Parathyroid adenoma (tissue), 2 donors: ENCODE data around the gene CNTNAP2.

ENCODE experiments used
- H2AFZ ChIP-seq: fragments of 300-600 bp; sonication (generic); one replicate; pipeline ENCODE4 v1.7.0; 2017; ENCODE audit warnings: antibody characterized with exemption, mild to moderate bottlenecking
- H3K27ac ChIP-seq: fragments of 300-600 bp; sonication (generic); one replicate; pipeline ENCODE4 v1.7.0; 2017
- H3K27me3 ChIP-seq: fragments of 300-600 bp; sonication (generic); one replicate; pipeline ENCODE4 v1.7.0; 2017; ENCODE audit warnings: low read length; ENCODE audit not compliant: control insufficient read depth, insufficient read depth
- H3K36me3 ChIP-seq: fragments of 300-600 bp; sonication (generic); one replicate; pipeline ENCODE4 v1.7.0; 2017; ENCODE audit warnings: low read length; ENCODE audit not compliant: control insufficient read depth, insufficient read depth
- H3K4me1 ChIP-seq: fragments of 300-600 bp; sonication (generic); one replicate; pipeline ENCODE4 v1.7.0; 2017; ENCODE audit warnings: control low read depth
- H3K4me2 ChIP-seq: fragments of 300-600 bp; sonication (generic); one replicate; pipeline ENCODE4 v1.7.0; 2017; ENCODE audit warnings: low read length
- H3K4me3 ChIP-seq: fragments of 300-600 bp; sonication (generic); one replicate; pipeline ENCODE4 v1.7.0; 2017; ENCODE audit warnings: low read depth, low read length
- H3K79me2 ChIP-seq: fragments of 300-600 bp; sonication (generic); one replicate; pipeline ENCODE4 v1.7.0; 2017; ENCODE audit warnings: control low read depth
- H3K9ac ChIP-seq: fragments of 300-600 bp; sonication (generic); one replicate; pipeline ENCODE4 v1.7.0; 2017; ENCODE audit warnings: mild to moderate bottlenecking
- H3K9me3 ChIP-seq: fragments of 300-600 bp; sonication (generic); one replicate; pipeline ENCODE4 v1.7.0; 2017; ENCODE audit warnings: low read length; ENCODE audit not compliant: control insufficient read depth
- TF ChIP-seq, protein P1 (sequence below): fragments of 300-600 bp; sonication (generic); IDR thresholded peaks from one replicate; pipeline ENCODE4 v1.7.0; 2017; ENCODE audit warnings: antibody characterized with exemption, mild to moderate bottlenecking
- donor health status: primary hyperparathyroidism.

CNTNAP2 gene

DNA sequence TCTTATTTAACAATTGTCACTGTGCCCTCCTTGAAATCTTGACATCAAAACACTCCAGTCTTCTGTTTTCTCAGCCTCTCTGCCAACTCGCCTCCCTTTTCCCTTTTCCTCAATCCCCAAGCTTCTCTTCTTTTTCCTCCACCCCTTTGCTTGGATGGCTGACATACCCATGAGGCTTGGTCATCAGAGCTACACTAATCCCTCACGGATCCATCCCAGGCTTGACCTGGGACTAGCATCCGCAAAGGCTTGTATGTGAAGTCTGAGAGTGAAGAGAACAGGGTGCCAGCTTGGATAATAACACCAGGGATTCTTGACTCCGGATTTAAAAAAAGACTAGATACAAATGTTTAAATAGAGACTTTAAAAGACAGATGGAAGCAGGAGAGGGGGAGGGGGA lies 2045.2 kb downstream of the CNTNAP2 start:
- Histone ChIP-seq H3K27ac (no peak overlapping the region), H3K4me1 (no peaks in the 10 kb centered on the region), H3K9ac (no peak overlapping the region), H3K4me2 (no peak overlapping the region), H3K79me2 (no peaks in the 10 kb centered on the region), H3K9me3 (no peaks in the 10 kb centered on the region), H3K4me3 (no peak overlapping the region), H3K36me3 (no peaks in the 10 kb centered on the region), H2AFZ (no peak overlapping the region), H3K27me3 (no peaks in the 10 kb centered on the region)
- TF ChIP-seq, protein P1, sequence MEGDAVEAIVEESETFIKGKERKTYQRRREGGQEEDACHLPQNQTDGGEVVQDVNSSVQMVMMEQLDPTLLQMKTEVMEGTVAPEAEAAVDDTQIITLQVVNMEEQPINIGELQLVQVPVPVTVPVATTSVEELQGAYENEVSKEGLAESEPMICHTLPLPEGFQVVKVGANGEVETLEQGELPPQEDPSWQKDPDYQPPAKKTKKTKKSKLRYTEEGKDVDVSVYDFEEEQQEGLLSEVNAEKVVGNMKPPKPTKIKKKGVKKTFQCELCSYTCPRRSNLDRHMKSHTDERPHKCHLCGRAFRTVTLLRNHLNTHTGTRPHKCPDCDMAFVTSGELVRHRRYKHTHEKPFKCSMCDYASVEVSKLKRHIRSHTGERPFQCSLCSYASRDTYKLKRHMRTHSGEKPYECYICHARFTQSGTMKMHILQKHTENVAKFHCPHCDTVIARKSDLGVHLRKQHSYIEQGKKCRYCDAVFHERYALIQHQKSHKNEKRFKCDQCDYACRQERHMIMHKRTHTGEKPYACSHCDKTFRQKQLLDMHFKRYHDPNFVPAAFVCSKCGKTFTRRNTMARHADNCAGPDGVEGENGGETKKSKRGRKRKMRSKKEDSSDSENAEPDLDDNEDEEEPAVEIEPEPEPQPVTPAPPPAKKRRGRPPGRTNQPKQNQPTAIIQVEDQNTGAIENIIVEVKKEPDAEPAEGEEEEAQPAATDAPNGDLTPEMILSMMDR, result no peak

DNA sequence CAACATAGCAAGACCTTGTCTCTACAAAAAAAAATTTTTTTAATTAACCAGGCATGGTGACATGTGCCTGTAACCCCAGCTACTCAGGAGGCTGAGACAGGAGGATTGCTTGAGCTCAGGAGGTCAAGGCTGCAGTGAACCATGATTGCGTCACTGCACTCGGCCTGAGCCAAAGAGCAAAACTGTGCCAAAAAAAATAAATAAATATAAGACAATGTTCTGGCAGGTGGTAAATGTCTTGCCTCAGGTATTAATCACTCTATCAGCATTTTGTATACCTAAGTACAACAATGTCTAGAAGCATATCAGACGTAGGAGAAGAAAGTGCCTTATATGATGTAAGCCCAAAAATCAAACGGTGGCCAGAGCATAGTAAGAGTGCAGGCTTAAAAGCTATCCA lies 2046.2 kb downstream of the CNTNAP2 start:
- no peak overlapping the region for H3K4me3 ChIP-seq
- H3K27me3 ChIP-seq, result no peaks in the 10 kb centered on the region
- H2AFZ ChIP-seq, result no peak overlapping the region
- no peaks in the 10 kb centered on the region for H3K4me1 ChIP-seq
- no peaks in the 10 kb centered on the region for H3K79me2 ChIP-seq
- no peak overlapping the region for H3K4me2 ChIP-seq
- no peak overlapping the region for H3K27ac ChIP-seq
- no peaks in the 10 kb centered on the region for H3K9me3 ChIP-seq
- no peak overlapping the region for H3K9ac ChIP-seq
- TF ChIP-seq, protein P1, result no peak
- H3K36me3 ChIP-seq, result no peaks in the 10 kb centered on the region

DNA sequence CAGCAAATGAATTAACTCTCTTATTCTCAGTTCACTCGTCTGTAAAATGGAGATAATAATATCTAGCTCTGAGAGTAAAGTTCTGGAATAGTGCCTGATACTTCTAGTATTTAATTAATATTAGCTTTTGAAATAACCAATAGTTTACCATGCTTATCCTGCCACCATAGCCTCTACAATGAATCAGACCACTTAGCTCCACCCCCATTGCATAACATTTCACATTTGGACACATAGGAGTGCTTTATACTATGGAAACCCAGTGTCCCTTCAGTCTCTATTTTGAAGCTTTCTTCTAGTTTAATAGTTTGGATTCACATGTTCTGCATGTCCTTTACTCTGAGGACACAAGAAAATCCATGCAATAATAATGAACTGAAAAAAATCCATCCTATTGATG lies 2046.6 kb downstream of the CNTNAP2 start:
- no peaks in the 10 kb centered on the region for H3K4me1 ChIP-seq
- TF ChIP-seq, protein P1, result no peak
- no peak overlapping the region for H3K27ac ChIP-seq
- no peaks in the 10 kb centered on the region for H3K9me3 ChIP-seq
- H3K9ac ChIP-seq, result no peak overlapping the region
- no peak overlapping the region for H2AFZ ChIP-seq
- H3K4me2 ChIP-seq, result no peak overlapping the region
- no peaks in the 10 kb centered on the region for H3K79me2 ChIP-seq
- H3K4me3 ChIP-seq, result no peak overlapping the region
- no peaks in the 10 kb centered on the region for H3K36me3 ChIP-seq
- no peaks in the 10 kb centered on the region for H3K27me3 ChIP-seq

DNA sequence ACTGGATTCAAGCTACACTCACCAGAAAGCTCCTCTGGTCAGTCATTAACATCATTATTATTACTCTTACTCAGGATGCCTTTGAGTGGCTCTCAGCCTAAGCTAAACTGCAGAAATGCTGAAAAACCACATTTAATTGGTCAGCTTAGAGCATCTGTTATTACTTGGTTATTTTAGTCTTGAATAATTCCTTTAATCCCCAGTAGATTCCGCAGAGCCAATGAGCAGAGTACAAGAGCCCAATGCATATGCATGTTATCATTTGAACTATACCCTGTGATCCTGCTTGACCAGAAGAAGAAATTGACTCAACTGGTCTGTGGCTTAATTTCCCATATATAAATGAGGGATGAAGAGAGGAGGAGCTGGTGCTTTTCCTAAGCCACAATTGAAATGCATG lies 2056.3 kb downstream of the CNTNAP2 start:
- Histone ChIP-seq H3K4me3 (no peak overlapping the region), H3K9ac (no peak overlapping the region), H3K4me2 (no peak overlapping the region), H3K9me3 (no peaks in the 10 kb centered on the region), H2AFZ (no peak overlapping the region), H3K27ac (no peak overlapping the region), H3K36me3 (no peaks in the 10 kb centered on the region), H3K79me2 (no peaks in the 10 kb centered on the region), H3K4me1 (no peaks in the 10 kb centered on the region), H3K27me3 (no peaks in the 10 kb centered on the region)
- TF ChIP-seq, protein P1, result no peak

DNA sequence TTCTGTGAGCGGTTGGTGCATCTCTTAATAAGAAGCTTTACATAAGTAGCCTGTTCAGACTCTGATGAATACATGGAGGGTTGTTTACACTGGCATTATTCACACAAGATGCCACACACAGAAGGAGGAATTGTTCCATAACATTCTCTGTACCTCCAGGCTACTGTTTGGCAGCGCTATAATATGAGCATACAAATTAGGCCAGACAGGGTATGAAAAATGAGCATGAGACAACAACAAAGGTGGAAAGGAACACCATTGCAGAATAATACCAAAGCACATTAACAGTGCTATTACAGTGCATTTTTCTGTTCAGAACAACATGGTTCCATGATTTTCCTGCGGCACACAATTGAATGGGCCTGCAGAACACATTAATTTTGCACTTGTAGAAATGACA lies 2056.8 kb downstream of the CNTNAP2 start:
- Histone ChIP-seq H3K79me2 (no peaks in the 10 kb centered on the region), H3K27me3 (no peaks in the 10 kb centered on the region), H3K9ac (no peak overlapping the region), H2AFZ (no peak overlapping the region), H3K27ac (no peak overlapping the region), H3K9me3 (no peaks in the 10 kb centered on the region), H3K4me2 (no peak overlapping the region), H3K4me3 (no peak overlapping the region), H3K4me1 (no peaks in the 10 kb centered on the region), H3K36me3 (no peaks in the 10 kb centered on the region)
- TF ChIP-seq, protein P1, result no peak
